H9 (cell line): ENCODE results near the gene INTS12. TPM values are rescaled to one million over a fixed set of nuclear protein-coding genes. Genes with fewer than 3 reads are reported as not detected.
"Not testable (repeated sequence)": the region's sequence is repeated elsewhere in the genome, so short reads cannot be mapped to it uniquely, and the experiment has no call there.

Experiments used
- DNase-seq: peaks from one replicate; pipeline ENCODE4 v3.0.0-alpha.2; 2017
- H2AFZ ChIP-seq: one replicate; pipeline ENCODE4 v1.6.1; 2013; ENCODE audit warnings: mild to moderate bottlenecking, low read length, control low read depth, moderate library complexity
- H2AK5ac ChIP-seq: 2 replicates; pipeline ENCODE4 v1.6.1; 2013; ENCODE audit warnings: low read length, control low read depth, mixed read lengths; ENCODE audit not compliant: insufficient read length
- H2BK120ac ChIP-seq: one replicate; pipeline ENCODE4 v1.6.1; 2013; ENCODE audit warnings: low read depth, mild to moderate bottlenecking, low read length, control low read depth, inconsistent platforms; ENCODE audit not compliant: poor library complexity, severe bottlenecking
- H2BK12ac ChIP-seq: 2 replicates; pipeline ENCODE4 v1.6.1; 2013; ENCODE audit warnings: low read length, control low read depth, mixed read lengths, low read depth; ENCODE audit not compliant: insufficient read length
- H2BK15ac ChIP-seq: 2 replicates; pipeline ENCODE4 v1.6.1; 2013; ENCODE audit warnings: low read depth, low read length, control low read depth
- H2BK20ac ChIP-seq: one replicate; pipeline ENCODE4 v1.6.1; 2013; ENCODE audit warnings: low read depth, mild to moderate bottlenecking, low read length, control low read depth, inconsistent platforms; ENCODE audit not compliant: poor library complexity, severe bottlenecking
- H2BK5ac ChIP-seq: 2 replicates; pipeline ENCODE4 v1.6.1; 2013; ENCODE audit warnings: low read length, control low read depth, mixed read lengths; ENCODE audit not compliant: insufficient read length
- H3K14ac ChIP-seq: 2 replicates; pipeline ENCODE4 v1.6.1; 2013; ENCODE audit warnings: low read length, control low read depth; ENCODE audit not compliant: insufficient read depth
- H3K18ac ChIP-seq: 2 replicates; pipeline ENCODE4 v1.6.1; 2013; ENCODE audit warnings: low read depth, mild to moderate bottlenecking, mixed read lengths, low read length, control low read depth; ENCODE audit not compliant: insufficient read length
- H3K23ac ChIP-seq: 2 replicates; pipeline ENCODE4 v1.6.1; 2013; ENCODE audit warnings: low read length, control low read depth, mixed read lengths, low read depth; ENCODE audit not compliant: insufficient read length
- H3K23me2 ChIP-seq: 2 replicates; pipeline ENCODE4 v1.6.1; 2013; ENCODE audit warnings: low read depth, mild to moderate bottlenecking, mixed read lengths, low read length, control low read depth; ENCODE audit not compliant: insufficient read length, poor library complexity, severe bottlenecking
- H3K27ac ChIP-seq: 2 replicates; pipeline ENCODE4 v1.5.1; 2013; ENCODE audit warnings: low read length, control low read depth, mixed read lengths, low read depth; ENCODE audit not compliant: insufficient read length
- H3K27me3 ChIP-seq: 2 replicates; pipeline ENCODE4 v1.6.1; 2013; ENCODE audit warnings: low read length, control low read depth, inconsistent platforms; ENCODE audit not compliant: insufficient read depth
- H3K4ac ChIP-seq: 2 replicates; pipeline ENCODE4 v1.6.1; 2013; ENCODE audit warnings: low read depth, mild to moderate bottlenecking, control low read depth, inconsistent platforms, low read length, moderate library complexity
- H3K4me1 ChIP-seq: 2 replicates; pipeline ENCODE4 v1.6.1; 2013; ENCODE audit warnings: low read length, control low read depth, inconsistent platforms; ENCODE audit not compliant: insufficient read depth
- H3K4me2 ChIP-seq: 2 replicates; pipeline ENCODE4 v1.6.1; 2013; ENCODE audit warnings: low read length, control low read depth, mixed read lengths; ENCODE audit not compliant: insufficient read length, insufficient read depth
- H3K56ac ChIP-seq: 2 replicates; pipeline ENCODE4 v1.6.1; 2013; ENCODE audit warnings: low read depth, mild to moderate bottlenecking, mixed read lengths, low read length, control low read depth; ENCODE audit not compliant: insufficient read length
- H3K79me1 ChIP-seq: 2 replicates; pipeline ENCODE4 v1.6.1; 2013; ENCODE audit warnings: low read depth, mild to moderate bottlenecking, moderate library complexity, low read length, control low read depth, inconsistent platforms; ENCODE audit not compliant: insufficient read depth, poor library complexity, severe bottlenecking
- H3K79me2 ChIP-seq: 2 replicates; pipeline ENCODE4 v1.6.1; 2013; ENCODE audit warnings: low read length, control low read depth, inconsistent platforms; ENCODE audit not compliant: insufficient read depth
- H3K9ac ChIP-seq: 2 replicates; pipeline ENCODE4 v1.6.1; 2013; ENCODE audit warnings: low read length, control low read depth, mixed read lengths; ENCODE audit not compliant: insufficient read length; ENCODE audit errors: extremely low read depth
- H3K9me3 ChIP-seq: one replicate; pipeline ENCODE4 v1.6.1; 2013; ENCODE audit warnings: low read depth, low read length, inconsistent platforms; ENCODE audit not compliant: control insufficient read depth
- H3T11ph ChIP-seq: one replicate; pipeline ENCODE4 v1.6.1; 2013; ENCODE audit warnings: mild to moderate bottlenecking, low read length, control low read depth, inconsistent platforms
- H4K20me1 ChIP-seq: one replicate; pipeline ENCODE4 v1.6.1; 2013; ENCODE audit not compliant: control insufficient read depth, insufficient read length, insufficient read depth
- H4K5ac ChIP-seq: 2 replicates; pipeline ENCODE4 v1.6.1; 2013; ENCODE audit warnings: low read depth, mild to moderate bottlenecking, mixed read lengths, low read length, control low read depth; ENCODE audit not compliant: insufficient read length
- H4K8ac ChIP-seq: replicated peaks from 2 replicates; pipeline ENCODE4 v1.6.1; 2013; ENCODE audit warnings: low read length, control low read depth, mixed read lengths, low read depth; ENCODE audit not compliant: insufficient read length
- H4K91ac ChIP-seq: 2 replicates; pipeline ENCODE4 v1.6.1; 2013; ENCODE audit warnings: low read depth, mild to moderate bottlenecking, moderate library complexity, mixed read lengths, low read length, control low read depth; ENCODE audit not compliant: insufficient read length
- H3K27ac Mint-ChIP-seq, 3 experiments: 2 replicates in 2 of 3; 3 replicates in 1 of 3; pipeline ENCODE4 v1.8.0; 2020 to 2021; ENCODE audit warnings: mixed read lengths in 3 of 3, mild to moderate bottlenecking in 1 of 3, moderate library complexity in 1 of 3
- H3K27me3 Mint-ChIP-seq: 2 replicates; pipeline ENCODE4 v1.8.0; 2021; ENCODE audit warnings: low read depth, mild to moderate bottlenecking, moderate library complexity, mixed read lengths
- H3K36me3 Mint-ChIP-seq, 3 experiments: 2 replicates in 2 of 3; 3 replicates in 1 of 3; pipeline ENCODE4 v1.8.0; 2020 to 2021; ENCODE audit warnings: low read depth in 3 of 3, mixed read lengths in 3 of 3; ENCODE audit not compliant: insufficient read depth in 1 of 3
- H3K4me1 Mint-ChIP-seq, 2 experiments: 2 replicates each; pipeline ENCODE4 v1.8.0; 2020; ENCODE audit warnings: mixed read lengths in 2 of 2
- H3K4me3 Mint-ChIP-seq, 2 experiments: 2 replicates in 1 of 2; 3 replicates in 1 of 2; pipeline ENCODE4 v1.8.0; 2020 to 2021; ENCODE audit warnings: mild to moderate bottlenecking in 2 of 2, mixed read lengths in 2 of 2, moderate library complexity in 1 of 2
- H3K9me3 Mint-ChIP-seq, 2 experiments: 2 replicates in 1 of 2; 3 replicates in 1 of 2; pipeline ENCODE4 v1.8.0; 2020; ENCODE audit warnings: mild to moderate bottlenecking in 2 of 2, mixed read lengths in 2 of 2, moderate library complexity in 1 of 2
- WGBS: extraction: QIAGEN DNeasy Blood & Tissue Kit; methylation state at CpG from one replicate; pipeline ENCODE4 v1.1.7; 2013; ENCODE audit warnings: missing lambda C conversion rate, low lambda C conversion rate, mixed read lengths; ENCODE audit not compliant: insufficient read length; ENCODE audit errors: extremely low coverage; 5-methylcytosine and 5-hydroxymethylcytosine counted together
- total RNA-seq: library from RNA; stranded (reverse); gene quantifications from 2 replicates; pipeline ENCODE4 v1.2.1, GENCODE V29; 2021

The INTS12 gene
- total RNA-seq, 1 experiment from 2014 or later: 15.6 TPM

DNA sequence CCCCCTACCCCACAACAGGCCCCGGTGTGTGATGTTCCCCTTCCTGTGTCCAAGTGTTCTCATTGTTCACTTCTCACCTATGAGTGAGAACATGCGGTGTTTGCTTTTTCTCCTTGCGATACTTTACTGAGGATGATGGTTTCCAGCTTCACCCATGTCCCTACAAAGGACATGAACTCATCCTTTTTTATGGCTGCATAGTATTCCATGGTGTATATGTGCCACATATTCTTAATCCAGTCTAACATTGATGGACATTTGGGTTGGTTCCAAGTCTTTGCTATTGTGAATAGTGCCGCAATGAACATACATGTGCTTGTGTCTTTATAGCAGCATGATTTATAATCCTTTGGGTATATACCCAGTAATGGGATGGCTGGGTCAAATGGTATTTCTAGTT, 21.4 kb upstream of the INTS12 start:
- not testable (repeated sequence) for H3K4me2 ChIP-seq, H3K27me3 ChIP-seq, DNase-seq, H3K18ac ChIP-seq, H3K9me3 ChIP-seq, H3K9ac ChIP-seq, H2AK5ac ChIP-seq, H4K91ac ChIP-seq, H3K4ac ChIP-seq, H3K27me3 Mint-ChIP-seq, H3T11ph ChIP-seq, H3K23ac ChIP-seq, H4K8ac ChIP-seq, H2BK12ac ChIP-seq, H4K20me1 ChIP-seq, H3K27ac Mint-ChIP-seq, H3K4me1 ChIP-seq, H4K5ac ChIP-seq, H3K79me2 ChIP-seq, H2BK15ac ChIP-seq, H3K4me1 Mint-ChIP-seq, H3K79me1 ChIP-seq, H3K27ac ChIP-seq, H2BK20ac ChIP-seq, H3K23me2 ChIP-seq, H2AFZ ChIP-seq, H3K4me3 Mint-ChIP-seq, H2BK120ac ChIP-seq, H3K14ac ChIP-seq, H2BK5ac ChIP-seq, H3K56ac ChIP-seq
- WGBS: no CpG with 5 or more reads among the region's 4 CpGs
- peaks cover 44 to 48% of the 10 kb centered on the region in 2 experiments for H3K9me3 Mint-ChIP-seq
- peaks cover 68 to 84% (median 73%) of the 10 kb centered on the region in 3 experiments for H3K36me3 Mint-ChIP-seq
